PC-9 (cell line): Measurements from ENCODE around the gene ZBTB1. TPM values are rescaled to one million over a fixed set of nuclear protein-coding genes. Genes with fewer than 3 reads are reported as not detected.

Experiments used
- BruUV-seq: library from RNA; stranded (reverse); fragments of 400-500 nt; replicated peaks from 2 replicates; lab custom pipeline; 2021; lab: Mats Ljungman, UMichigan
- CTCF ChIA-PET: fragments of 300-600 bp; sonication (Branson Sonifier 250); formaldehyde crosslinking; loops from one replicate; lab custom pipeline; 2022; ENCODE audit warnings: antibody characterized with exemption; lab: Charles Lee
- POLR2A ChIA-PET: fragments of 300-600 bp; sonication (Branson Sonifier 250); formaldehyde crosslinking; loops from one replicate; lab custom pipeline; 2022; ENCODE audit warnings: antibody characterized with exemption; ENCODE audit not compliant: unreplicated experiment; lab: Charles Lee
- DNase-seq, 2 experiments: peaks; one replicate each; pipeline versions ENCODE4 v3.0.0 to v3.0.0-alpha.2; 2015 to 2022; ENCODE audit warnings: mixed read lengths in 1 of 2
- H2AFZ ChIP-seq: fragments of 200-600 bp; sonication (generic); 2 replicates; pipeline ENCODE4 v1.8.1; 2017; ENCODE audit warnings: antibody characterized with exemption
- H3F3A ChIP-seq: fragments of 200-600 bp; sonication (generic); 2 replicates; pipeline ENCODE4 v1.8.1; 2017; ENCODE audit warnings: antibody characterized with exemption, mild to moderate bottlenecking, low read depth; ENCODE audit not compliant: insufficient read depth
- H3K27ac ChIP-seq: fragments of 200-600 bp; sonication (generic); 2 replicates; pipeline ENCODE4 v1.6.1; 2016; ENCODE audit warnings: mixed run types
- H3K27me3 ChIP-seq: fragments of 200-600 bp; sonication (generic); 2 replicates; pipeline ENCODE4 v1.6.1; 2016; ENCODE audit warnings: low read depth, mixed run types; ENCODE audit not compliant: insufficient read depth
- H3K36me3 ChIP-seq: fragments of 200-600 bp; sonication (generic); 2 replicates; pipeline ENCODE4 v1.6.1; 2016; ENCODE audit warnings: low read depth, mixed run types
- H3K4me1 ChIP-seq: fragments of 200-600 bp; sonication (generic); replicated peaks from 2 replicates; pipeline ENCODE4 v1.6.1; 2016; ENCODE audit warnings: mixed run types; ENCODE audit not compliant: insufficient read depth
- H3K4me2 ChIP-seq: fragments of 200-600 bp; sonication (generic); 2 replicates; pipeline ENCODE4 v1.6.1; 2017; ENCODE audit warnings: mixed run types
- H3K4me3 ChIP-seq: fragments of 200-600 bp; sonication (generic); 2 replicates; pipeline ENCODE4 v1.6.1; 2016; ENCODE audit warnings: mixed run types
- H3K79me2 ChIP-seq: fragments of 200-600 bp; sonication (generic); 2 replicates; pipeline ENCODE4 v1.6.1; 2017; ENCODE audit warnings: low read depth, mixed run types
- H3K9me2 ChIP-seq: fragments of 200-600 bp; sonication (generic); 2 replicates; pipeline ENCODE4 v1.8.1; 2017; ENCODE audit warnings: mild to moderate bottlenecking; ENCODE audit not compliant: insufficient read depth
- H3K9me3 ChIP-seq: fragments of 200-600 bp; sonication (generic); 2 replicates; pipeline ENCODE4 v1.8.1; 2016; ENCODE audit warnings: low read depth; ENCODE audit not compliant: insufficient read depth
- H4K20me1 ChIP-seq: fragments of 200-600 bp; sonication (generic); 2 replicates; pipeline ENCODE4 v1.8.1; 2017; ENCODE audit not compliant: insufficient read depth
- EZH2 ChIP-seq: fragments of 200-600 bp; sonication (generic); IDR thresholded peaks from 2 replicates; pipeline ENCODE4 v1.8.0; 2017; ENCODE audit warnings: antibody characterized with exemption, low read depth
- intact Hi-C: fragments of 100-400 bp; cut with micrococcal nuclease; formaldehyde crosslinking; loops from one replicate; pipeline ENCODE4 v1.10.0; 2022; ENCODE audit not compliant: unreplicated experiment
- total RNA-seq: library from RNA; stranded (reverse); gene quantifications from 2 replicates; pipeline ENCODE4 v1.2.3, GENCODE V29; 2021
- TF ChIP-seq, protein P1 (sequence below): fragments of 200-600 bp; sonication (generic); conservative IDR thresholded peaks from 2 replicates; pipeline ENCODE4 v1.6.1; 2017; ENCODE audit warnings: mixed run types, antibody characterized with exemption, mild to moderate bottlenecking, moderate library complexity

Gene ZBTB1
- total RNA-seq, 1 experiment from 2014 or later: 55.4 TPM

DNA sequence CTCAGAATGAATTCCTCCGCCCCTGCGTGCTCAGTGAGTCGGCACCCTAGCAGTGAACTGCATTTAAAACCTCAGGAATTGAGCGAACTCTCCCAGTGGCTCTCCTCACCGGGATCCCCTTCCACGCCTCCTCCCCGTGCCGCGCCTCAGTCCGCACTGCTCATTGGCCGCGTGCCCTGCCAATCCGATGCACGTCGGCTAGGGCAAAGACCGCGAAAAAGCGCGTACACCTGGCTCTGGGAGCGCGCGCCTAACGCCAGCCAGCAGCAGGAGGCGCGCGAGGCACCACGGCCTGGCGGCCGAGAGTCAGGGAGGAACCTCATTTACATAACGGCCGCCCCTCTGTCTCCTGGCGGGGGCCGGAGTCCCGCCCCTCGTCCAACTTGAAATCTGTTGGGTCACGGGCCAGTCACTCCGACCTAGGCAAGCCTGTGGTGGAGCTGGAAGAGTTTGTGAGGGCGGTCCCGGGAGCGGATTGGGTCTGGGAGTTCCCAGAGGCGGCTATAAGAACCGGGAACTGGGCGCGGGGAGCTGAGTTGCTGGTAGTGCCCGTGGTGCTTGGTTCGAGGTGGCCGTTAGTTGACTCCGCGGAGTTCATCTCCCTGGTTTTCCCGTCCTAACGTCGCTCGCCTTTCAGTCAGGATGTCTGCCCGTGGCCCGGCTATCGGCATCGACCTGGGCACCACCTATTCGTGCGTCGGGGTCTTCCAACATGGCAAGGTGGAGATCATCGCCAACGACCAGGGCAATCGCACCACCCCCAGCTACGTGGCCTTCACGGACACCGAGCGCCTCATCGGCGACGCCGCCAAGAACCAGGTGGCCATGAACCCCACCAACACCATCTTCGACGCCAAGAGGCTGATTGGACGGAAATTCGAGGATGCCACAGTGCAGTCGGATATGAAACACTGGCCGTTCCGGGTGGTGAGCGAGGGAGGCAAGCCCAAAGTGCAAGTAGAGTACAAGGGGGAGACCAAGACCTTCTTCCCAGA lies 35.9 kb downstream of the ZBTB1 start, which contains the start of gene HSPA2:
TSS of gene HSPA2 (plus strand) at position 534 of the 995 bp plus-strand sequence. CDS start at position 643, 109 bp downstream.
- TF ChIP-seq EZH2: no peak
- TF ChIP-seq, protein P1, sequence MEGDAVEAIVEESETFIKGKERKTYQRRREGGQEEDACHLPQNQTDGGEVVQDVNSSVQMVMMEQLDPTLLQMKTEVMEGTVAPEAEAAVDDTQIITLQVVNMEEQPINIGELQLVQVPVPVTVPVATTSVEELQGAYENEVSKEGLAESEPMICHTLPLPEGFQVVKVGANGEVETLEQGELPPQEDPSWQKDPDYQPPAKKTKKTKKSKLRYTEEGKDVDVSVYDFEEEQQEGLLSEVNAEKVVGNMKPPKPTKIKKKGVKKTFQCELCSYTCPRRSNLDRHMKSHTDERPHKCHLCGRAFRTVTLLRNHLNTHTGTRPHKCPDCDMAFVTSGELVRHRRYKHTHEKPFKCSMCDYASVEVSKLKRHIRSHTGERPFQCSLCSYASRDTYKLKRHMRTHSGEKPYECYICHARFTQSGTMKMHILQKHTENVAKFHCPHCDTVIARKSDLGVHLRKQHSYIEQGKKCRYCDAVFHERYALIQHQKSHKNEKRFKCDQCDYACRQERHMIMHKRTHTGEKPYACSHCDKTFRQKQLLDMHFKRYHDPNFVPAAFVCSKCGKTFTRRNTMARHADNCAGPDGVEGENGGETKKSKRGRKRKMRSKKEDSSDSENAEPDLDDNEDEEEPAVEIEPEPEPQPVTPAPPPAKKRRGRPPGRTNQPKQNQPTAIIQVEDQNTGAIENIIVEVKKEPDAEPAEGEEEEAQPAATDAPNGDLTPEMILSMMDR: peak; percentile 77
- Histone ChIP-seq H3K27me3 (no peaks in the 10 kb centered on the region), H3K4me1 (peaks cover 37% of the 10 kb centered on the region), H3F3A (peaks cover 33% of the 10 kb centered on the region; the same call in 1 of the 2 replicates), H2AFZ (peak within 1 kb of the TSS; percentile 89), H3K4me3 (peak within 1 kb of the TSS; percentile 74), H3K36me3 (no peaks in the 10 kb centered on the region), H4K20me1 (no peaks in the 10 kb centered on the region), H3K9me2 (no peaks in the 10 kb centered on the region), H3K79me2 (no peaks in the 10 kb centered on the region), H3K4me2 (peak within 1 kb of the TSS; percentile 87), H3K9me3 (no peaks in the 10 kb centered on the region), H3K27ac (peak within 1 kb of the TSS; percentile 84)
- peak; percentile 97 to 100 for DNase-seq
- CTCF ChIA-PET: interaction anchor here (0.6 to 1.8 kb wide), 13 partner anchors 14 to 849 kb away, joined by 3 to 13 read pairs (median 3); no protein-coding TSS in a partner anchor
- POLR2A ChIA-PET: interaction anchor here (0.5 to 1.5 kb wide), 21 partner anchors 9 to 971 kb away, joined by 3 to 28 read pairs (median 4); partner anchors contain the start of gene MTHFD1
- intact Hi-C loops: loop anchor here (1.0 to 10.0 kb wide), 7 partner anchors 29 to 354 kb away; partner anchors contain the start of gene ZBTB25
- TSS peak; percentile 61 for BruUV-seq

DNA sequence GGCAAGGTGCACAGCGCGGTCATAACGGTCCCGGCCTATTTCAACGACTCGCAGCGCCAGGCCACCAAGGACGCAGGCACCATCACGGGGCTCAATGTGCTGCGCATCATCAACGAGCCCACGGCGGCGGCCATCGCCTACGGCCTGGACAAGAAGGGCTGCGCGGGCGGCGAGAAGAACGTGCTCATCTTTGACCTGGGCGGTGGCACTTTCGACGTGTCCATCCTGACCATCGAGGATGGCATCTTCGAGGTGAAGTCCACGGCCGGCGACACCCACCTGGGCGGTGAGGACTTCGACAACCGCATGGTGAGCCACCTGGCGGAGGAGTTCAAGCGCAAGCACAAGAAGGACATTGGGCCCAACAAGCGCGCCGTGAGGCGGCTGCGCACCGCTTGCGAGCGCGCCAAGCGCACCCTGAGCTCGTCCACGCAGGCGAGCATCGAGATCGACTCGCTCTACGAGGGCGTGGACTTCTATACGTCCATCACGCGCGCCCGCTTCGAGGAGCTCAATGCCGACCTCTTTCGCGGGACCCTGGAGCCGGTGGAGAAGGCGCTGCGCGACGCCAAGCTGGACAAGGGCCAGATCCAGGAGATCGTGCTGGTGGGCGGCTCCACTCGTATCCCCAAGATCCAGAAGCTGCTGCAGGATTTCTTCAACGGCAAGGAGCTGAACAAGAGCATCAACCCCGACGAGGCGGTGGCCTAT lies 36.8 kb downstream of the ZBTB1 start:
- Histone ChIP-seq H4K20me1 (no peaks in the 10 kb centered on the region), H3K79me2 (no peaks in the 10 kb centered on the region), H3K4me2 (no peak overlapping the region), H3K9me3 (no peaks in the 10 kb centered on the region), H3K4me3 (no peak overlapping the region), H3F3A (peaks cover 28% of the 10 kb centered on the region; the same call in 1 of the 2 replicates), H2AFZ (no peak overlapping the region), H3K27me3 (no peaks in the 10 kb centered on the region), H3K4me1 (peaks cover 33% of the 10 kb centered on the region), H3K9me2 (no peaks in the 10 kb centered on the region), H3K27ac (no peak overlapping the region), H3K36me3 (no peaks in the 10 kb centered on the region)
- TF ChIP-seq, protein P1: no peak
- no peak for TF ChIP-seq EZH2
- intact Hi-C loops: loop anchor here (2.0 to 10.0 kb wide), 3 partner anchors 215 to 353 kb away; no protein-coding TSS in a partner anchor
- ChIA-PET POLR2A (no interaction called here), CTCF (interaction anchor here (0.9 to 1.2 kb wide), 2 partner anchors 13 to 88 kb away, joined by 3 read pairs; no protein-coding TSS in a partner anchor)
- no TSS peak for BruUV-seq
- no peak for DNase-seq
